PC-9 (cell line): ENCODE data around the gene COIL. TPM values are rescaled to one million over a fixed set of nuclear protein-coding genes. Genes with fewer than 3 reads are reported as not detected.

ENCODE experiments used
- BruUV-seq: library from RNA; stranded (reverse); fragments of 400-500 nt; replicated peaks from 2 replicates; lab custom pipeline; 2021; lab: Mats Ljungman, UMichigan
- CTCF ChIA-PET: fragments of 300-600 bp; sonication (Branson Sonifier 250); formaldehyde crosslinking; loops from one replicate; lab custom pipeline; 2022; ENCODE audit warnings: antibody characterized with exemption; lab: Charles Lee
- POLR2A ChIA-PET: fragments of 300-600 bp; sonication (Branson Sonifier 250); formaldehyde crosslinking; loops from one replicate; lab custom pipeline; 2022; ENCODE audit warnings: antibody characterized with exemption; ENCODE audit not compliant: unreplicated experiment; lab: Charles Lee
- DNase-seq, 2 experiments: peaks; one replicate each; pipeline versions ENCODE4 v3.0.0 to v3.0.0-alpha.2; 2015 to 2022; ENCODE audit warnings: mixed read lengths in 1 of 2
- H2AFZ ChIP-seq: fragments of 200-600 bp; sonication (generic); 2 replicates; pipeline ENCODE4 v1.8.1; 2017; ENCODE audit warnings: antibody characterized with exemption
- H3F3A ChIP-seq: fragments of 200-600 bp; sonication (generic); 2 replicates; pipeline ENCODE4 v1.8.1; 2017; ENCODE audit warnings: antibody characterized with exemption, mild to moderate bottlenecking, low read depth; ENCODE audit not compliant: insufficient read depth
- H3K27ac ChIP-seq: fragments of 200-600 bp; sonication (generic); 2 replicates; pipeline ENCODE4 v1.6.1; 2016; ENCODE audit warnings: mixed run types
- H3K27me3 ChIP-seq: fragments of 200-600 bp; sonication (generic); 2 replicates; pipeline ENCODE4 v1.6.1; 2016; ENCODE audit warnings: low read depth, mixed run types; ENCODE audit not compliant: insufficient read depth
- H3K36me3 ChIP-seq: fragments of 200-600 bp; sonication (generic); 2 replicates; pipeline ENCODE4 v1.6.1; 2016; ENCODE audit warnings: low read depth, mixed run types
- H3K4me1 ChIP-seq: fragments of 200-600 bp; sonication (generic); replicated peaks from 2 replicates; pipeline ENCODE4 v1.6.1; 2016; ENCODE audit warnings: mixed run types; ENCODE audit not compliant: insufficient read depth
- H3K4me2 ChIP-seq: fragments of 200-600 bp; sonication (generic); 2 replicates; pipeline ENCODE4 v1.6.1; 2017; ENCODE audit warnings: mixed run types
- H3K4me3 ChIP-seq: fragments of 200-600 bp; sonication (generic); 2 replicates; pipeline ENCODE4 v1.6.1; 2016; ENCODE audit warnings: mixed run types
- H3K79me2 ChIP-seq: fragments of 200-600 bp; sonication (generic); 2 replicates; pipeline ENCODE4 v1.6.1; 2017; ENCODE audit warnings: low read depth, mixed run types
- H3K9me2 ChIP-seq: fragments of 200-600 bp; sonication (generic); 2 replicates; pipeline ENCODE4 v1.8.1; 2017; ENCODE audit warnings: mild to moderate bottlenecking; ENCODE audit not compliant: insufficient read depth
- H3K9me3 ChIP-seq: fragments of 200-600 bp; sonication (generic); 2 replicates; pipeline ENCODE4 v1.8.1; 2016; ENCODE audit warnings: low read depth; ENCODE audit not compliant: insufficient read depth
- H4K20me1 ChIP-seq: fragments of 200-600 bp; sonication (generic); 2 replicates; pipeline ENCODE4 v1.8.1; 2017; ENCODE audit not compliant: insufficient read depth
- CTCF ChIP-seq: fragments of 200-600 bp; sonication (generic); conservative IDR thresholded peaks from 2 replicates; pipeline ENCODE4 v1.6.1; 2017; ENCODE audit warnings: mixed run types, antibody characterized with exemption, mild to moderate bottlenecking, moderate library complexity
- EZH2 ChIP-seq: fragments of 200-600 bp; sonication (generic); IDR thresholded peaks from 2 replicates; pipeline ENCODE4 v1.8.0; 2017; ENCODE audit warnings: antibody characterized with exemption, low read depth
- intact Hi-C: fragments of 100-400 bp; cut with micrococcal nuclease; formaldehyde crosslinking; loops from one replicate; pipeline ENCODE4 v1.10.0; 2022; ENCODE audit not compliant: unreplicated experiment
- total RNA-seq: library from RNA; stranded (reverse); gene quantifications from 2 replicates; pipeline ENCODE4 v1.2.3, GENCODE V29; 2021

COIL gene
- total RNA-seq, 1 experiment from 2014 or later = 19.0 TPM

GRCh38 chr17:56956992-56957391, 3.9 kb downstream of the COIL start:
- intact Hi-C loops = no loop called here
- CTCF ChIA-PET = no interaction called here

DNA sequence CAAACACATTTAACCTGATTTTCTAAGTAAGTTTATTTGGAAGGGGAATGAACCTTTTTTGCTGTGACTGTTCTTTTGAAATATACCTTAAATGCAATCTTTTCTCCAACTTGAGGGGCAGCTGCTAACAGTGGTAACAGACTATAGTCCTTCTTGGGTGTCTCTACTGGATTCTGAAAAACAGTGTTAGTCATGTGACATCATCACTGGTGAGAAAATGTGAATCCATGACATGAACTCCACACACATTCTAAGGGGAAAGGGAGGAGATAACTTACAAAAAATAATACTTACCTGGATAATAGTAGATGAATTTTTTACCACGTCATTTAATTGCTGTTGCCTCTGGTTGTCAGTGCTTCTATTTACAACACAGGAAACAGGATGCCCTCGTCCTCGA, 11.3 kb downstream of the COIL start:
- ChIA-PET CTCF (no interaction called here), POLR2A (no interaction called here)

More at GRCh38 chr17:56956992-56957391, 3.9 kb downstream of the COIL start:
- H3K9me2 ChIP-seq = no peaks in the 10 kb centered on the region
- peaks cover 76% of the 10 kb centered on the region for H3K79me2 ChIP-seq
- H2AFZ ChIP-seq = no peak overlapping the region
- H3K9me3 ChIP-seq = no peaks in the 10 kb centered on the region
- no peak overlapping the region for H3K27ac ChIP-seq
- H3K27me3 ChIP-seq = no peaks in the 10 kb centered on the region
- peaks cover 29% of the 10 kb centered on the region for H4K20me1 ChIP-seq
- no peak overlapping the region for H3K4me3 ChIP-seq
- no peak overlapping the region for H3K4me2 ChIP-seq
- DNase-seq = no peak
- POLR2A ChIA-PET = no interaction called here
- peaks cover 15% of the 10 kb centered on the region for H3K4me1 ChIP-seq
- no TSS peak for BruUV-seq
- no peak for TF ChIP-seq CTCF
- TF ChIP-seq EZH2 = no peak
- H3F3A ChIP-seq = no peaks in the 10 kb centered on the region; the same call in 1 of the 2 replicates
- no peaks in the 10 kb centered on the region for H3K36me3 ChIP-seq

GRCh38 chr17:56948491-56948890, 12.4 kb downstream of the COIL start:
- Histone ChIP-seq H3K4me1 (no peaks in the 10 kb centered on the region), H3K36me3 (peaks cover 52% of the 10 kb centered on the region), H3K27ac (no peak overlapping the region), H3K4me3 (no peak overlapping the region), H2AFZ (no peak overlapping the region), H4K20me1 (peaks cover 18% of the 10 kb centered on the region), H3F3A (peaks cover 10% of the 10 kb centered on the region; the same call in 1 of the 2 replicates), H3K9me3 (no peaks in the 10 kb centered on the region), H3K4me2 (no peak overlapping the region), H3K79me2 (peaks cover 14% of the 10 kb centered on the region), H3K27me3 (no peaks in the 10 kb centered on the region), H3K9me2 (no peaks in the 10 kb centered on the region)
- no peak for DNase-seq
- intact Hi-C loops = loop anchor here (10.0 kb wide), 1 partner anchor 224 kb away; no protein-coding TSS in a partner anchor
- TF ChIP-seq EZH2 (no peak), CTCF (no peak)
- no TSS peak for BruUV-seq
- POLR2A ChIA-PET = no interaction called here
- CTCF ChIA-PET = no interaction called here

More for the DNA sequence above, 11.3 kb downstream of the COIL start:
- Histone ChIP-seq H3K4me2 (no peak overlapping the region), H3F3A (peaks cover 5% of the 10 kb centered on the region; the same call in 1 of the 2 replicates), H3K79me2 (peaks cover 24% of the 10 kb centered on the region), H2AFZ (no peak overlapping the region), H3K4me3 (no peak overlapping the region), H3K36me3 (peaks cover 46% of the 10 kb centered on the region), H3K27me3 (no peaks in the 10 kb centered on the region), H3K4me1 (no peaks in the 10 kb centered on the region), H3K9me2 (no peaks in the 10 kb centered on the region), H3K9me3 (no peaks in the 10 kb centered on the region), H4K20me1 (peaks cover 18% of the 10 kb centered on the region), H3K27ac (no peak overlapping the region)
- intact Hi-C loops = loop anchor here (10.0 kb wide), 1 partner anchor 225 kb away; no protein-coding TSS in a partner anchor
- no peak for DNase-seq
- TF ChIP-seq EZH2 (no peak), CTCF (no peak)
- BruUV-seq = no TSS peak
